Activated naive CD4-positive, alpha-beta T cell treated with Interleukin-2 at 50 U/mL for 16 hours (primary cell): ENCODE measurements around the gene TUBA3E.
"Not testable (repeated sequence)": the region's sequence is repeated elsewhere in the genome, so short reads cannot be mapped to it uniquely, and the experiment has no call there.

Experiments
- DNase-seq: peaks from one replicate; pipeline ENCODE4 v3.0.0-alpha.2; 2020

Gene TUBA3E

GRCh38 chr2:130160838-130161705, 37.2 kb downstream of the TUBA3E start:
- DNase-seq: not testable (repeated sequence)

- DNase-seq: no peak
Measured at GRCh38 chr2:130160131-130160530, 38.1 kb downstream of the TUBA3E start.

- not testable (repeated sequence) for DNase-seq
Measured at GRCh38 chr2:130159376-130159775, 38.9 kb downstream of the TUBA3E start.

DNA sequence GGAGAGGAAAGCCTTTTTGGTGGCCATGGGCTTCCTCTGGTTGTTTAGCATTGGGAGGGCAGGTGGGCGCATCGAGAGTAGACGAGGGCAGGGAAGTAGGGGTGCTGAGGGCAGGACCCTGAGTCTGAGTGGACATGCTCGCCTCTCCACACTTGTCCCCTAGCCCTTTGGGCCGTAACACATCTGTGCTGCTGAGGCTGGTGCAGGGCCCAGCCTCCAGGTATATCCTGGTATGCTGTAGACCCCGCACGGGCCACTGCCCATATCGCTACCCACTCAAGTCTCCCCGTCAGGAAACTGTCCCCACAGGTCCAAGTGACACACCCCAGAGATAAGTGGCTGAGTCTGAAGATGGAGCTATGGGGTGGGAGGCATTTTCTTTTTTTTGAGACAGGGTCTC, 39.6 kb downstream of the TUBA3E start:
- no peak for DNase-seq

DNA sequence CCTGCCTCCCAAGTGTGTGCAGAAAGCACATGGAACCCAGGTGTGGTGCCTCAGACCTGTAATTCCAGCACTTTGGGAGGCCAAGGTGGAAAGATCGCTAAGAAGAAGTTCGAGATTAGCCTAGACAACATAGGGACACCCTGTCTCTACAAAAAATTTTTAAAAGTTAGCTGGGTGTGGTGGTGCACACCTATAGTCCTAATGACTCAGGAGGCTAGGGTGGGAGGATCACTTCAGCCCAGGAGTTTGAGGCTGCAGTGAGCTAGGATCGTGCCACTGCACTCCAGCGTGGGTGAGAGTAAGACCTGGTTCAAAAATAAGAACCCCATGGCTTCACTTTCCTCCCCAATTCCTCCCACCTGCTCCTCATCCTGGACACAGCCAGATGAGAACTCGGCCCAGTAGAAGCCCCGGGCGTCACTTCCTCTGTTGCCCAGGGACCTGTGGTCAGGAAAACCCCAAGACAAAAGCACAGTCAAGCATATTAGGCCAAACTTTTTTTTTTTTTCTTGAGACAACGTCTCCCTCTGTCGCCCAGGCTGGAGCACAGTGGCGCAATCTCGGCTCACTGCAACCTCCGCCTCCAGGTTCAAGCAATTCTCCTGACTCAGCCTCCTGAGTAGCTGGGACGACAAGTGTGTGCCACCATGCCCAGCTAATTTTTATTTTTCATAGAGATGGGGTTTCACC, 40.3 kb downstream of the TUBA3E start:
- not testable (repeated sequence) for DNase-seq

DNA sequence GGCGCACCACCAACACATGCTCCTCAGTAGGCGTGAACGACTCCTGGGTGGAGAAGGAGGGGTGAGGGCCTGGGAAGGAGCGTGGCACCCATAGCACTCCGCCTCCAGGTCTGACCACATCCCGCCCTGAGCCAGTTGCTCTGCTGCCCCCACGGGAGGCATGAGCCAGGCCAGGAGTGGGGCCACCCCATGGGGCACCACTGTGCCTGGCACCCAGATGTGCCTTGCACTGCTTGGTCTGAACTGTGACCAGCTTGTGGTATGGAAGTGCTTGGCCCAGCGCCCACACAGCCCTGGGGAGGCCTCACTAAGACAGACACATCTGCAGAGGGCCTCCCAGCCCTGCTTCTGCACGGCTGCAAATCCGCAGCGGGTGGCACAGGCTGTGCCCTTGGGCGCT, 40.9 kb downstream of the TUBA3E start:
- DNase-seq: not testable (repeated sequence)

DNA sequence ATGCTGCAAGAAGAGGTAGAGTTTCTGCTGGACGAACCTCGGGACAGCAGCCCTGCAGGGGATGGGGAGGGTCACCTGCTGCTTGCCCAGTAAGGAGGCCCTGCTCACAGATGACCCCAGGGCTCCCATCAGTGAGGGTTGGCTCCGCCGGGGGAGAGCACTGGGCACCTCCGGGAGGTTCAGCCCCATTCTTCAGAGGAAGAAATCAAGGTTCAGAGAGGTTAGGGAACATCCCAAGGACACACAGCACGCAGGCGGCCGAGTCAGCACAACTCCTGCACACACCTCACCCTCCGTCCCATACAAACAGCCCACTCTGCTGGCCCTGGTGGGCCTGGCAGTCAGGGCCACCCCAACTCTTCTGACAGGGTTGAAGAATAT, 41.6 kb downstream of the TUBA3E start:
- no peak for DNase-seq

GRCh38 chr2:130155956-130156623, 42.1 kb downstream of the TUBA3E start:
- not testable (repeated sequence) for DNase-seq

DNA sequence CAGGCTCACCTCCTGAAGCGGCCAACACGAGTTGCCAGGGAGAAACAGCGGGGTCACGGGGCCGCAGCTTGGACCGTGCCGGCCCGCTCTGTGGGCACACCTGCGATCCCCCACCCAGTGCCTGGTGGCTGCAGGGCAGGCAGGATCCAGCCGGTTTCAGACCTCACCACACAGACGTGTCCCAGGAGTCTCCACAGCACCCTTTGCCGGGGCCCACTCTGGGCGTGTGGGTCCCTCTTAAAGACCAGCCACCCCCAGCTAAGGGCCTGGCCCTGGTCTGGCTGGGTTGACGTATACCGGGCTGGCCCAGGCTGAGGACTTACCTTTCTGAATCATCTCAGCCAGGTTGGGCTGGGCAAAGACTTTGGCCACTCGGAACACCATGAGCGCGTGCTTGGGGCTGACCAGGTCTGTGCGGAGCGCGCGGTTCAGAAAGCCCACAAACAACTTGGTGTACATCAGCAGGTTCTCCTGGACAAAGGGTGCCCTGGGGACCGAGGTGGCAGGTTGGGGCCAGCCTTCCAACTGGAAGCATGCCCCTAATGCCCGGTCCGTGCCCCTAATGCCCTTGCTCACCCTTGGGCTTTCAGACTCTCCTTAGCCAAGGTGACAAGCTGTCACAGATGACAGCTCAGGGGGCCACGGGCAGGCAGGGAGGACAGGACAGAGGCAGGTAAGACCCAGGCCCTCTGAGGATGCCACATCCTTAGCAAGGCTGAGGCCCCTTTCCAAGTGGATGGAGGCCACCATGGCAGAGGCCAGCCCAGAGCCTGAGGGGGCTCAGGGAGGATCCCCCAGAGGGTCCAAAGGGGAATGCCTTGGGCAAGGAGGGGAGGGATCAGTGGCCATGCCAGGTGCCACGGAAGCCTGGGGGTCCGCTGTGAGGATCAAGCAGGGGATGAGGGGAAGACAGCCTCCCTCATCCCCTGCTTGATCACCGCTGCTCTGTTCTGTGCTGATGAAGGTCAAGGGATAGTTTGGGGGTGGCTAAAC, 43.2 kb downstream of the TUBA3E start:
- no peak for DNase-seq

DNA sequence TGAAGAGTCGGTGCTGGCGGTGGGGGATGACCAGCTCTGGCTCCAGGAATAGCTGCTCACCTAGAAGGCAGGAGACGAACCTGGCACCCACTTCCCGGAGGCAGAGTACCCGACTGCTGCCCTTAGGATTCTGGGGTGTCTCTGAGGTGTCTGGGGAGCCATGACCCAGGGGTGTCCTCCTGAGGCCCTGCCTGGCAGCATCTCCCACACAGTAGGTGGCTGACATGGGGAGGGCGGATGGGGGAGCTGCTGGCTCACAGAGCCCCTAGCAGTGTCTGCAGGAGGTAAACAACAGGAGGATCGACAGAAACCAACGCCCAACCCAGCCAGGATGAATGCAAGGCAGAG, 43.8 kb downstream of the TUBA3E start:
- DNase-seq: not testable (repeated sequence)

DNA sequence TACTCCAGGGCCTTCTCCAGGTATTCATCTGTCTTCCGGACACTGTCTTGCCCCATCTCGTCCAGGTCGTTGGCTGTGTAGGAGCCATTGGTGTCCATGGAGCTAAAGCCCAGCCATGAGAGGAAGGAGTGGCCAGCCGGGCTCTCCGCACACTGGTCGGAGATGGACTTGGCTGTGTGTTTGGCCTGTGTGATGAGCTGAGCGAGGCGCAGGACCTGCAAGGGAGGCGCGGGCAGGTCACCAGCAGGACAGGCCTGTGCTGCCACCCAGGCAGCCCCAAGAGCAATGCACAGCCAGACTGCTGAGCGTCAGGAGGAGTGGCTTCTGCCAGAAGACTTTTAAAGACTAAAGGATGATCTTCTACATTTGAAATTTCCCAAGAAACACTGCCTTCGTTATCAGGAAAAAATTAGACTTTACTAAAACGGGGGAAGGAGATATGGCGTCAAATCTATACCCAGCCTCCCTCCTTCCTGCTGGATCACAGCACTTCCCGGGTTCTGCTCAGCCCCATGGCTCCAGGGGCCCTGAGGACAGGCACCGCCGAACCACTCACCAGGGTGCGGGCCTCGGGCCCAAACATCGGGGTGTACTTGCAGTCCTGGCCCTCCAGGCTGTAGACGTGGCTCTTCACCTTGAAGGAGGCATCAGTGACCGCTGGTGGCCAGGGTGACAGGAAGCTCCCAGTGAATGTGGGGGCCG, 44.4 kb downstream of the TUBA3E start:
- not testable (repeated sequence) for DNase-seq

GRCh38 chr2:130152816-130153595, 45.2 kb downstream of the TUBA3E start:
- no peak for DNase-seq

GRCh38 chr2:130152136-130152815, 46.0 kb downstream of the TUBA3E start:
- not testable (repeated sequence) for DNase-seq

GRCh38 chr2:130151145-130151512, 47.1 kb downstream of the TUBA3E start:
- not testable (repeated sequence) for DNase-seq

GRCh38 chr2:130150181-130151144, 47.8 kb downstream of the TUBA3E start:
- DNase-seq: no peak

DNA sequence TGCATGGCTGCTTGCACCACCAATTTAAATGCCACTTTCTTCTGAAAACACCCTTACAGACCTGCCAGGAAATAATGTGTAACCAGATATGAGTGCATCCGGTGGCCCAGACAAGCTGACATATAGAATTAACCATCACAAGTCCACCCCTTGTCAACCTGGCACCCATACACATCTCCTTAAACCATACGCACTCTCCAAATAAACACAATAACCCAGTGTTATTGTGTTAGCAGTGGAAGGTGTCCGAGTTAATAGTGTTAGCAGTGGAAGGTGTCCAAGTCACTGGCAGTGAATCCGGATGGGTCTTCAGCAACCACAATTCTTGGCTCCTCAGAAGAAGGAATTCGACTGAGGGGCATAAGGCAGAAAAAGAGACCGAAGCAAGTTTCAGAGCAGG, 49.7 kb downstream of the TUBA3E start:
- not testable (repeated sequence) for DNase-seq

DNA sequence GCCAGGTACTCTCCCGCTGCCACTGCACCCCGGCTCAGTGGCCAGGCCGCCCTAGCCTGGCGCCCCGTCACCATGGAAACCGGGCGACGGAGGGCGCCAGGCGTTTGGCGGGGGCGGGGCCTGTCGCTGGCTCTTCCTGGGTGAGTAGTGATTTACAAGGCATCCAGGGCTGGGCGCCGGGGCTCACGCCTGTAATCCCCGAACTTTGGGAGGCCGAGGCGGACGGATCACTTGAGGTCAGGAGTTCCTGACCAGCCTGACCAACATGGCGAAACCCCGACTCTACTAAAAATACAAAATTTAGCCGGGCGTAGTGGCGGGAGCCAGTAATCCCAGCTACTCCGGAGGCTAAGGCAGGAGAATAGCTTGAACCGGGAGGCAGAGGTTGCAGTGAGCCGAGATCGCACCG, 53.2 kb downstream of the TUBA3E start, which contains the start of gene CCDC74B:
CCDC74B (minus strand) TSS at position 107 of the 409 bp plus-strand sequence. CDS start 116 bp downstream, outside the sequence.
- DNase-seq: peak; percentile 61

GRCh38 chr2:130143266-130144039, 54.8 kb downstream of the TUBA3E start:
- not testable (repeated sequence) for DNase-seq
